Activated B cell treated with CpG ODN at 0.5 μM for 24 hours (primary cell): Measurements from ENCODE around the gene PPP1R3G. TPM values are rescaled to one million over a fixed set of nuclear protein-coding genes. Genes with fewer than 3 reads are reported as not detected.
A peak's percentile ranks its signal among the peaks of the same experiment; 100 is the strongest.

Experiments used
- ATAC-seq: fragments of 200-7000 bp; cut with Tn5 transposase; one replicate; pipeline ENCODE4 v1.10.0; 2021; ENCODE audit warnings: low read depth, mild to moderate bottlenecking, moderate library complexity
- CTCF ChIA-PET: fragments of 350-600 bp; sonication (Branson Sonifier 250); formaldehyde crosslinking; loops from one replicate; lab custom pipeline; 2021; ENCODE audit warnings: antibody characterized with exemption; lab: Charles Lee
- POLR2A ChIA-PET: fragments of 350-600 bp; sonication (Branson Sonifier 250); formaldehyde crosslinking; loops from one replicate; lab custom pipeline; 2021; ENCODE audit warnings: antibody characterized with exemption; lab: Charles Lee
- DNase-seq: peaks from one replicate; pipeline ENCODE4 v3.0.0; 2022
- H3K27ac Mint-ChIP-seq: one replicate; pipeline ENCODE4 v1.8.0; 2020; ENCODE audit warnings: mixed read lengths
- H3K27me3 Mint-ChIP-seq: one replicate; pipeline ENCODE4 v1.8.0; 2021; ENCODE audit warnings: mixed read lengths
- H3K36me3 Mint-ChIP-seq: one replicate; pipeline ENCODE4 v1.8.0; 2021; ENCODE audit warnings: low read depth, mixed read lengths
- H3K4me1 Mint-ChIP-seq: one replicate; pipeline ENCODE4 v1.8.0; 2021; ENCODE audit warnings: mixed read lengths
- H3K4me3 Mint-ChIP-seq: one replicate; pipeline ENCODE4 v1.8.0; 2020; ENCODE audit warnings: mild to moderate bottlenecking, mixed read lengths
- H3K9me3 Mint-ChIP-seq: one replicate; pipeline ENCODE4 v1.8.0; 2020; ENCODE audit warnings: mixed read lengths
- intact Hi-C: fragments of 100-400 bp; cut with micrococcal nuclease; formaldehyde crosslinking; loops from one replicate; pipeline ENCODE4 v1.15.1; 2024
- total RNA-seq: library from RNA; stranded (reverse); gene quantifications from 2 replicates; pipeline ENCODE4 v1.2.3, GENCODE V29; 2022
- TF ChIP-seq, protein P1 (sequence below): fragments of 200-600 bp; IDR thresholded peaks from one replicate; pipeline ENCODE4 v1.8.0; 2022; ENCODE audit warnings: antibody characterized with exemption, mild to moderate bottlenecking

Gene PPP1R3G
- total RNA-seq, 1 donor from 2014 or later = 0.11 TPM

DNA sequence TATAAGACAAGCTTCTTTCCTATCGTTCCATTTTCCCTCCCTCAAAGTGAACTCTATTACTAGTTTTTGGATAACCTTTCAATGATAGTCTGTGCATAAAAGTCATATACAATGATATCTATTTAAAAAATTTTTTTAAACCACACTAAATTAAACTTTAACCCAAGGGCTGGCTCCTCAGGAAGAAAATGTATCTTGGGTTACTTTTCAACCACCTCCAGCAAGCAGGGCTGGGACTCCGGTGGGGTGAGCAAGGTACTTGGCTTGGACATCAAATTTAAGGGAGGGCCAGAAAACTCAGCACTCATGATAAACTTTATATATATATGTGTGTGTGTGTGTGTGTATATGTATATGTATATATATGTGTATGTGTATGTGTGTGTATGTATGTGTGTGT lies 13.9 kb upstream of the PPP1R3G start:
- intact Hi-C loops = no loop called here
- POLR2A ChIA-PET = no interaction called here
- ATAC-seq (no peak), DNase-seq (no peak)
- no peak overlapping the region for H3K27ac Mint-ChIP-seq
- CTCF ChIA-PET = no interaction called here
- H3K4me1 Mint-ChIP-seq = no peaks in the 10 kb centered on the region
- no peaks in the 10 kb centered on the region for H3K27me3 Mint-ChIP-seq
- peaks cover 4% of the 10 kb centered on the region for H3K9me3 Mint-ChIP-seq
- H3K36me3 Mint-ChIP-seq = no peaks in the 10 kb centered on the region
- TF ChIP-seq, protein P1, sequence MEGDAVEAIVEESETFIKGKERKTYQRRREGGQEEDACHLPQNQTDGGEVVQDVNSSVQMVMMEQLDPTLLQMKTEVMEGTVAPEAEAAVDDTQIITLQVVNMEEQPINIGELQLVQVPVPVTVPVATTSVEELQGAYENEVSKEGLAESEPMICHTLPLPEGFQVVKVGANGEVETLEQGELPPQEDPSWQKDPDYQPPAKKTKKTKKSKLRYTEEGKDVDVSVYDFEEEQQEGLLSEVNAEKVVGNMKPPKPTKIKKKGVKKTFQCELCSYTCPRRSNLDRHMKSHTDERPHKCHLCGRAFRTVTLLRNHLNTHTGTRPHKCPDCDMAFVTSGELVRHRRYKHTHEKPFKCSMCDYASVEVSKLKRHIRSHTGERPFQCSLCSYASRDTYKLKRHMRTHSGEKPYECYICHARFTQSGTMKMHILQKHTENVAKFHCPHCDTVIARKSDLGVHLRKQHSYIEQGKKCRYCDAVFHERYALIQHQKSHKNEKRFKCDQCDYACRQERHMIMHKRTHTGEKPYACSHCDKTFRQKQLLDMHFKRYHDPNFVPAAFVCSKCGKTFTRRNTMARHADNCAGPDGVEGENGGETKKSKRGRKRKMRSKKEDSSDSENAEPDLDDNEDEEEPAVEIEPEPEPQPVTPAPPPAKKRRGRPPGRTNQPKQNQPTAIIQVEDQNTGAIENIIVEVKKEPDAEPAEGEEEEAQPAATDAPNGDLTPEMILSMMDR = no peak
- H3K4me3 Mint-ChIP-seq = no peak overlapping the region

DNA sequence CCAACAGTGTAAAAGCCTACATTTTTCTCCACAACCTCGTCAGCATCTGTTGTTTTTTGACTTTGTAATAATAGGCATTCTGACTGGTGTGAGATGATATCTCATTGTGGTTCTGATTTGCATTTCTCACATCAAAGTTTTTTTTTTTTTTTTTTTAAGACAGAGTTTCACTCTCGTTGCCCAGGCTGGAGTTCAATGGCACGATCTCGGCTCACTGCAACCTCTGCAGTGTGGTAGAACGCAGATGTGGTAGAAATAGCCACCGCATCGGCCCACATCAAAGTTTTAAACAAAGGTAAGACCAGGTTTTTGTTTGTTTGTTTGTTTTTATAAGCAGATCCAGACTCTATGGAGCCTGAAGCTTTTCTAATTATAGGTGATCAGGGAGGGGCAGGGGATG lies 12.7 kb upstream of the PPP1R3G start:
- H3K9me3 Mint-ChIP-seq = peaks cover under 1% of the 10 kb centered on the region
- ChIA-PET CTCF (no interaction called here), POLR2A (no interaction called here)
- H3K4me3 Mint-ChIP-seq = no peak overlapping the region
- TF ChIP-seq, protein P1 = no peak
- H3K36me3 Mint-ChIP-seq = no peaks in the 10 kb centered on the region
- DNase-seq (no peak), ATAC-seq (no peak)
- H3K27me3 Mint-ChIP-seq = no peaks in the 10 kb centered on the region
- no peak overlapping the region for H3K27ac Mint-ChIP-seq
- H3K4me1 Mint-ChIP-seq = no peaks in the 10 kb centered on the region
- intact Hi-C loops = no loop called here

DNA sequence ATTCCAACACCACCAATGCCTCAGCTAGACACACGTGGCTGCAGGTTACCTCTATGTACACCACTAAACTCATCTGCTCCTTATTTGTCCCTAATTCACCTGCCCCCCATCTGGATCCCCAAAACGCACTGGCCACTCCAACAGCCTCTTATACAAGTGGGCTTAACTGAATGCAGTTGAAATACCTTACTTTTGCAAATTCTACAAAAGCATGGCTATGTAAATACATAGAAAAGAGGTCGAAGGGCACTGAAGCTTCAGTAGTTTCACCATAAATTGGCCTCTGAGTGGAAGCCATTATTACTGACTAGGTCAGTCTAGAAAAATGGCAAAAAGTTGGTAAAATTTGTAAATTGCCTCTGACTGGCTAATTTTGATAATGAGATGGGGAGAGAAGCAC lies 11.1 kb upstream of the PPP1R3G start:
- CTCF ChIA-PET = no interaction called here

DNA sequence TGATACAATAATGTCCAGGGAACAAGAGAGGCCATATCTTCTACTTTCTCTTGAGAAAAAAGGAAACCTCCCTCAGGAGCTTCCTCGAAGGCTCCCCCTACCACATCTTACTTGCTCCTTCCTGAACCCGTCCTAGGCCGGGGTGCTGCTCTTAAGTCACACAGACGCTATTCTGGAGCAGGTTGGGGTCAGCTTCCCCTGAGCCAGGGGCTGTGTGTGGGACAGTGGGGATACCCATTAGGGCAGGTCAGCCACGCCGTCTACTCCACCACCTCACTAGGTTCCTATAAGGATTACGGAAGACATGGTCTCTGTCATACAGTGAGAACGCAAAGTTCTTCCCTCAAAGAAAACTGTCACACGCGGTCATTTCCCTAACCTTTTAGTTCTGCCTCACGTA lies 8.2 kb upstream of the PPP1R3G start:
- Mint-ChIP-seq H3K27me3 (no peaks in the 10 kb centered on the region), H3K4me1 (no peaks in the 10 kb centered on the region), H3K4me3 (no peak overlapping the region), H3K36me3 (no peaks in the 10 kb centered on the region), H3K9me3 (no peaks in the 10 kb centered on the region), H3K27ac (no peak overlapping the region)
- no peak for DNase-seq
- TF ChIP-seq, protein P1 = no peak
- intact Hi-C loops = no loop called here
- ChIA-PET POLR2A (no interaction called here), CTCF (no interaction called here)
- ATAC-seq = no peak

More for the DNA sequence above, 11.1 kb upstream of the PPP1R3G start:
- DNase-seq (no peak), ATAC-seq (no peak)
- Mint-ChIP-seq H3K36me3 (no peaks in the 10 kb centered on the region), H3K4me1 (no peaks in the 10 kb centered on the region), H3K4me3 (no peak overlapping the region), H3K9me3 (no peaks in the 10 kb centered on the region), H3K27me3 (no peaks in the 10 kb centered on the region), H3K27ac (no peak overlapping the region)
- intact Hi-C loops = no loop called here
- POLR2A ChIA-PET = no interaction called here
- TF ChIP-seq, protein P1 = no peak

DNA sequence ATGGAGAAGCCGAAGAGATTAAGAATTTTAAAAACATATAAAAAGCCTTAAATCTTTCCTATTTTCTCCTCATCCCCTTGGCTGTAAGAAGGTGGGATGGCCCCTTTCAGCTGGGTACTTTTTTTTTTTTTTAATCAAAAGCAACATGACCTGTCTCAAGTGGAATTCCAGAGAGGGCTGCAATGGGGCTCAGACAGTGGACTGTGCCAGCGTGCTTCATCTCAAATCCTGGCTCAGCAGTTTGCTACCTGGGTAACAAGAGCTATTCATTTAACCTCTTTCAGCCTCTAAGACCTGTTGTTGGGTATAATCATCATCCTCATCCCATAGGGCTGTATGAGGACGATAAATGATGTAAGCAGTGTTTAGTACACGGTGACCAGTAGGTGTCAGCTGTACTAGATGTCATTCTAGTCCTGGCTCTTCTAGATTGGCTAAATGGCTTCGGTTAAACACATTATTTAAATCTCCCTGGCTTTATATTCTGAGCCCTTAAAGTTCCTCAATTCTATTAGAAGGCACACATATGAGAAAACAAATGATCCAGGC lies 6.9 kb upstream of the PPP1R3G start:
- no peak overlapping the region for H3K27ac Mint-ChIP-seq
- no peaks in the 10 kb centered on the region for H3K9me3 Mint-ChIP-seq
- no peaks in the 10 kb centered on the region for H3K4me1 Mint-ChIP-seq
- DNase-seq (no peak), ATAC-seq (peak; percentile 64)
- TF ChIP-seq, protein P1 = no peak
- ChIA-PET CTCF (no interaction called here), POLR2A (no interaction called here)
- intact Hi-C loops = no loop called here
- peaks cover 3% of the 10 kb centered on the region for H3K27me3 Mint-ChIP-seq
- H3K4me3 Mint-ChIP-seq = no peak overlapping the region
- H3K36me3 Mint-ChIP-seq = no peaks in the 10 kb centered on the region
